HEK293 (cell line): Measurements from ENCODE around the gene EMP3.

Experiments used
- ATF2 ChIP-seq: fragments of 450-650 bp; formaldehyde crosslinking; IDR thresholded peaks from 2 replicates; pipeline ENCODE4 v1.5.1; 2016; ENCODE audit warnings: missing biosample characterization, missing genetic modification characterization, low read depth
- EGR2 ChIP-seq: fragments of 450-650 bp; formaldehyde crosslinking; IDR thresholded peaks from 2 replicates; pipeline ENCODE4 v1.5.1; 2016; ENCODE audit warnings: low read depth, missing biosample characterization, missing genetic modification characterization
- GLIS2 ChIP-seq: fragments of 450-650 bp; formaldehyde crosslinking; IDR thresholded peaks from 2 replicates; pipeline ENCODE4 v1.5.1; 2016; ENCODE audit warnings: missing biosample characterization, missing genetic modification characterization
- INSM2 ChIP-seq: fragments of 450-650 bp; formaldehyde crosslinking; IDR thresholded peaks from 2 replicates; pipeline ENCODE4 v1.5.1; 2016; ENCODE audit warnings: missing biosample characterization, missing genetic modification characterization
- KLF17 ChIP-seq: fragments of 450-650 bp; formaldehyde crosslinking; IDR thresholded peaks from 2 replicates; pipeline ENCODE4 v1.5.1; 2016; ENCODE audit warnings: missing biosample characterization, missing genetic modification characterization
- OSR2 ChIP-seq: fragments of 450-650 bp; formaldehyde crosslinking; IDR thresholded peaks from 2 replicates; pipeline ENCODE4 v1.5.1; 2016; ENCODE audit warnings: missing biosample characterization, missing genetic modification characterization
- PBX3 ChIP-seq: sonication (generic); formaldehyde crosslinking; IDR thresholded peaks from 2 replicates; pipeline ENCODE4 v1.8.1; 2022; ENCODE audit warnings: mild to moderate bottlenecking, moderate library complexity, missing genetic modification reagents
- RBAK ChIP-seq: fragments of 450-650 bp; formaldehyde crosslinking; IDR thresholded peaks from 2 replicates; pipeline ENCODE4 v1.5.1; 2016; ENCODE audit warnings: missing biosample characterization, missing genetic modification characterization
- REPIN1 ChIP-seq: fragments of 450-650 bp; formaldehyde crosslinking; IDR thresholded peaks from 2 replicates; pipeline ENCODE4 v1.5.1; 2017; ENCODE audit warnings: missing biosample characterization, missing genetic modification characterization, low read depth
- TCF7L2 ChIP-seq: IDR thresholded peaks from 2 replicates; pipeline ENCODE4 v1.6.1; 2011; ENCODE audit warnings: low read depth, mild to moderate bottlenecking, inconsistent platforms, low read length, moderate library complexity, borderline replicate concordance
- TRIM28 ChIP-seq: IDR thresholded peaks from 2 replicates; pipeline ENCODE4 v1.6.1; 2011; ENCODE audit warnings: low read length, control low read depth, borderline replicate concordance
- ZBTB20 ChIP-seq: fragments of 450-650 bp; formaldehyde crosslinking; IDR thresholded peaks from 2 replicates; pipeline ENCODE4 v1.5.1; 2016; ENCODE audit warnings: missing biosample characterization, missing genetic modification characterization
- ZNF157 ChIP-seq: fragments of 450-650 bp; formaldehyde crosslinking; IDR thresholded peaks from 2 replicates; pipeline ENCODE4 v1.5.1; 2016; ENCODE audit warnings: missing biosample characterization, missing genetic modification characterization
- ZNF175 ChIP-seq: fragments of 450-650 bp; formaldehyde crosslinking; IDR thresholded peaks from 2 replicates; pipeline ENCODE4 v1.5.1; 2016; ENCODE audit warnings: missing biosample characterization, missing genetic modification characterization
- ZNF248 ChIP-seq: fragments of 450-650 bp; formaldehyde crosslinking; IDR thresholded peaks from 2 replicates; pipeline ENCODE4 v1.5.1; 2017; ENCODE audit warnings: missing biosample characterization, missing genetic modification characterization
- ZNF266 ChIP-seq: fragments of 450-650 bp; formaldehyde crosslinking; IDR thresholded peaks from 2 replicates; pipeline ENCODE4 v1.5.1; 2016; ENCODE audit warnings: missing biosample characterization, missing genetic modification characterization, low read depth
- ZNF398 ChIP-seq: fragments of 450-650 bp; formaldehyde crosslinking; IDR thresholded peaks from 2 replicates; pipeline ENCODE4 v1.5.1; 2017; ENCODE audit warnings: missing biosample characterization, missing genetic modification characterization
- ZNF426 ChIP-seq: fragments of 450-650 bp; formaldehyde crosslinking; IDR thresholded peaks from 2 replicates; pipeline ENCODE4 v1.5.1; 2017; ENCODE audit warnings: missing biosample characterization, missing genetic modification characterization, mild to moderate bottlenecking, inconsistent platforms, moderate library complexity
- ZNF433 ChIP-seq: fragments of 450-650 bp; formaldehyde crosslinking; IDR thresholded peaks from 2 replicates; pipeline ENCODE4 v1.5.1; 2016; ENCODE audit warnings: missing biosample characterization, missing genetic modification characterization, low read depth
- ZNF544 ChIP-seq: fragments of 450-650 bp; formaldehyde crosslinking; IDR thresholded peaks from 2 replicates; pipeline ENCODE4 v1.5.0; 2017; ENCODE audit warnings: missing biosample characterization, missing genetic modification characterization
- ZNF596 ChIP-seq: fragments of 450-650 bp; IDR thresholded peaks from 2 replicates; pipeline ENCODE4 v1.5.0; 2018; ENCODE audit warnings: missing biosample characterization, mild to moderate bottlenecking, missing genetic modification characterization, moderate library complexity
- ZNF610 ChIP-seq: fragments of 450-650 bp; formaldehyde crosslinking; IDR thresholded peaks from 2 replicates; pipeline ENCODE4 v1.5.1; 2016; ENCODE audit warnings: missing biosample characterization, missing genetic modification characterization, borderline replicate concordance
- ZNF692 ChIP-seq: fragments of 450-650 bp; formaldehyde crosslinking; IDR thresholded peaks from 2 replicates; pipeline ENCODE4 v1.5.1; 2016; ENCODE audit warnings: missing biosample characterization, missing genetic modification characterization
- ZNF76 ChIP-seq: fragments of 450-650 bp; formaldehyde crosslinking; IDR thresholded peaks from 2 replicates; pipeline ENCODE4; 2016; ENCODE audit warnings: low read depth, missing biosample characterization, missing genetic modification characterization, borderline replicate concordance
- ZNF777 ChIP-seq: fragments of 450-650 bp; formaldehyde crosslinking; IDR thresholded peaks from 2 replicates; pipeline ENCODE4 v1.5.1; 2017; ENCODE audit warnings: missing biosample characterization, missing genetic modification characterization, borderline replicate concordance
- ZSCAN16 ChIP-seq: fragments of 450-650 bp; formaldehyde crosslinking; IDR thresholded peaks from 2 replicates; pipeline ENCODE4 v1.5.1; 2016; ENCODE audit warnings: missing biosample characterization, missing genetic modification characterization
- ZSCAN18 ChIP-seq: fragments of 450-650 bp; formaldehyde crosslinking; IDR thresholded peaks from 2 replicates; pipeline ENCODE4 v1.5.1; 2016; ENCODE audit warnings: missing biosample characterization, missing genetic modification characterization
- ZSCAN23 ChIP-seq: fragments of 450-650 bp; formaldehyde crosslinking; IDR thresholded peaks from 2 replicates; pipeline ENCODE4 v1.5.1; 2016; ENCODE audit warnings: missing biosample characterization, missing genetic modification characterization
- ZSCAN4 ChIP-seq: fragments of 450-650 bp; formaldehyde crosslinking; IDR thresholded peaks from 2 replicates; pipeline ENCODE4 v1.5.1; 2017; ENCODE audit warnings: missing biosample characterization, missing genetic modification characterization

EMP3 gene

GRCh38 chr19:48325265-48325910 lies at the start of gene EMP3 (continued):
- peak; percentile 77 for TF ChIP-seq ZNF692 (tag by site-specific recombination)
- no peak for TF ChIP-seq ZSCAN23
- no peak for TF ChIP-seq ZNF76 (tag by site-specific recombination)
- no peak for TF ChIP-seq OSR2 (tag by site-specific recombination)
- no peak for TF ChIP-seq ZSCAN4
- peak; percentile 68; the same call in 1 of the 2 replicates for TF ChIP-seq KLF17 (tag by site-specific recombination)
- no peak for TF ChIP-seq ZNF544
- TF ChIP-seq ZBTB20 (tag by site-specific recombination): peak; percentile 75
- TF ChIP-seq ZNF248 (tag by site-specific recombination): no peak
- no peak for TF ChIP-seq ATF2
- no peak for TF ChIP-seq ZNF175 (tag by site-specific recombination)
- TF ChIP-seq PBX3 (CRISPR knock-in tag): no peak
- TF ChIP-seq TRIM28: no peak
- no peak for TF ChIP-seq ZSCAN18 (tag by site-specific recombination)
- TF ChIP-seq GLIS2: peak; percentile 25; the same call in 1 of the 2 replicates
- no peak for TF ChIP-seq RBAK (tag by site-specific recombination)
- no peak for TF ChIP-seq ZNF433 (tag by site-specific recombination)
- no peak for TF ChIP-seq ZNF426 (tag by site-specific recombination)
- peak; percentile 52; the same call in 1 of the 2 replicates for TF ChIP-seq ZNF596 (tag by site-specific recombination)
- TF ChIP-seq ZNF398 (tag by site-specific recombination): peak; percentile 100
- no peak for TF ChIP-seq ZNF777 (tag by site-specific recombination)
- TF ChIP-seq INSM2 (tag by site-specific recombination): no peak
- no peak for TF ChIP-seq ZNF266 (tag by site-specific recombination)
- no peak for TF ChIP-seq ZNF157 (tag by site-specific recombination)
- TF ChIP-seq ZSCAN16 (tag by site-specific recombination): no peak
- no peak for TF ChIP-seq TCF7L2
- peak; percentile 83 for TF ChIP-seq EGR2
- TF ChIP-seq ZNF610 (tag by site-specific recombination): no peak
- TF ChIP-seq REPIN1 (tag by site-specific recombination): no peak
